Stimulated activated naive B cell treated with anti-CD40 and anti-IgM and Interleukin-4, amounts not matched to agents 10 μg/mL and 1 μg/mL and 100 μg/mL, for 72 hours (primary cell): ENCODE results near the gene HIVEP1.

Experiments
- ATAC-seq, 2 donors: fragments of 150-1000 bp; cut with Tn5 transposase; replicated peaks; 2 replicates each; pipeline ENCODE4 v1.10.0; 2021; ENCODE audit warnings: moderate library complexity in 1 of 2
- DNase-seq: peaks from one replicate; pipeline ENCODE4 v3.0.0; 2021
- H3K27ac Mint-ChIP-seq: one replicate; pipeline ENCODE4 v1.8.0; 2022; ENCODE audit warnings: mild to moderate bottlenecking, mixed read lengths
- H3K27me3 Mint-ChIP-seq, 2 donors: one replicate each; pipeline ENCODE4 v1.8.0; 2022; ENCODE audit warnings: mixed read lengths in 2 of 2
- H3K36me3 Mint-ChIP-seq, 2 donors: one replicate each; pipeline ENCODE4 v1.8.0; 2022; ENCODE audit warnings: mixed read lengths in 2 of 2, mild to moderate bottlenecking in 1 of 2
- H3K4me1 Mint-ChIP-seq, 2 donors: one replicate each; pipeline ENCODE4 v1.8.0; 2022; ENCODE audit warnings: mixed read lengths in 2 of 2, mild to moderate bottlenecking in 1 of 2
- H3K4me3 Mint-ChIP-seq, 2 donors: one replicate each; pipeline ENCODE4 v1.8.0; 2022; ENCODE audit warnings: mild to moderate bottlenecking in 2 of 2, mixed read lengths in 2 of 2, moderate library complexity in 1 of 2
- H3K9me3 Mint-ChIP-seq, 2 donors: one replicate each; pipeline ENCODE4 v1.8.0; 2022; ENCODE audit warnings: mixed read lengths in 2 of 2, mild to moderate bottlenecking in 1 of 2

The HIVEP1 gene

DNA sequence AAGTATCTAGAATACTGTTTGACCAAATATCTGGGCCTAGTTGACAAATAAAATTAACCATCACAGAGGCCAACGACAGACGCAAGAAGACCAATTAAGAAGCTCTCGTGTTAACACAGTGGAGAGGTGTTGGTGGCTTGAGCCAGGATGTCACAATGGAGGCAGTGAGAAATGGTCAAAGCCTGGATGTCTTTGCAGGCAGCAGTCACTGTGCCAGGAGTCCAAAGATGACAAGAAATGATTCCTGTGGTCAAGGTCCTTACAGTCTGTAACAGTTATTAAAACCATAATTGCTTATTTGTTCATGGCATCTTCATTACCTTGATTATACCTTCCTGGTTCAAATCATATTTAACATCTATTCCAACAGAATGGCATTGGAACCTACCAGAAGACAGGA is 186.7 kb downstream of the HIVEP1 start:
- ATAC-seq = no peak

DNA sequence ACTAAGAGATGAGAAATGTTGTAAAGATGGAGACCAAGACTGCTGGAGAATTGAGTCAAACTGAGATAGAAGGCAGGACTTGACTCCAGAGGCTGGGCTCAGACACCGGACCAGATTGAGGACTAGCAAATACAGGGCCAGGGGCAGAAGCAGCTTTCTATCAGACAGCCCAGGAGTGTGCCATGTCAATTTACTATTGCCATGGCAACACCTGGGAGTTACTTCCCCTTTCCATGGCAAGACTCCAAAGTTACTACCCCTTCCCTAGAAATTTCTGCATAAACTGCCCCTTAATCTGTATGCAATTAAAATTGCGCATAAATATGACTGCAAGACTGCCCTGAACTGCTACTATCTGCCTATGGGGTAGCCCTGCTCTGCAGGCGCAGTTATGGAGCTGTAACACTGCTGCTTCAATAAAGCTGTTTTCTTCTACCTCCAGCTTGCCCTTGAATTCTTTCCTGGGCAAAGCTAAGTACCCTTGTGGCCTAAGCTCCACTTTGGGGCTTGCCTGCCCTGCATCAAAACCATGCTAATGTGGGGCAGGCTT is 188.0 kb downstream of the HIVEP1 start:
- Mint-ChIP-seq H3K36me3 (no peaks in the 10 kb centered on the region), H3K4me3 (no peak overlapping the region), H3K27me3 (no peaks in the 10 kb centered on the region)

More for the DNA sequence above, 186.7 kb downstream of the HIVEP1 start:
- Mint-ChIP-seq H3K4me3 (no peak overlapping the region), H3K27me3 (no peaks in the 10 kb centered on the region), H3K9me3 (no peaks in the 10 kb centered on the region), H3K36me3 (no peaks in the 10 kb centered on the region), H3K27ac (no peak overlapping the region), H3K4me1 (peaks cover 0 to 3% of the 10 kb centered on the region in 2 donors)
- no peak for DNase-seq

DNA sequence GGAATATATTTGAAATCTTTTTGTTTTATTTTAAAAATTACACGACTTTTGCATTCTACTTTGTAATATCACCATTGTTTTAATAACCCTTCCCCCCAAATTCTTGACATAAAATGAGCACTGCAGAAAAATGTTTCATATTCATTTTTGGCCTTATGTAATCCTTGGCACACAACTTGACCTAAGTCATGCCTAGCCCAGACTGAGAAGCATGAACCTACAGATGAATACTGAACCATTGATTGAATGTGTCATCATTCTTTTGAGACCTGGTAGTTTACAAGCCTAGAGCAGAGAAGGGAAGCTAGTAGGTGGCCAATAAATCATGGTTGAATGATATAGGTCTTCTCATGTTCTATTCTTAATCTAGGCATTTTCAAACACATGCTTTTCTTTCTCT is 188.6 kb downstream of the HIVEP1 start:
- Mint-ChIP-seq H3K36me3 (no peaks in the 10 kb centered on the region), H3K9me3 (no peaks in the 10 kb centered on the region), H3K4me3 (no peak overlapping the region), H3K27me3 (no peaks in the 10 kb centered on the region), H3K4me1 (peaks cover 5 to 10% of the 10 kb centered on the region in 2 donors), H3K27ac (no peak overlapping the region)
- no peak for ATAC-seq
- no peak for DNase-seq

More for the DNA sequence above, 188.0 kb downstream of the HIVEP1 start:
- Mint-ChIP-seq H3K9me3 (no peaks in the 10 kb centered on the region), H3K27ac (no peak overlapping the region), H3K4me1 (peaks cover 5 to 10% of the 10 kb centered on the region in 2 donors)
- ATAC-seq (no peak), DNase-seq (no peak)

DNA sequence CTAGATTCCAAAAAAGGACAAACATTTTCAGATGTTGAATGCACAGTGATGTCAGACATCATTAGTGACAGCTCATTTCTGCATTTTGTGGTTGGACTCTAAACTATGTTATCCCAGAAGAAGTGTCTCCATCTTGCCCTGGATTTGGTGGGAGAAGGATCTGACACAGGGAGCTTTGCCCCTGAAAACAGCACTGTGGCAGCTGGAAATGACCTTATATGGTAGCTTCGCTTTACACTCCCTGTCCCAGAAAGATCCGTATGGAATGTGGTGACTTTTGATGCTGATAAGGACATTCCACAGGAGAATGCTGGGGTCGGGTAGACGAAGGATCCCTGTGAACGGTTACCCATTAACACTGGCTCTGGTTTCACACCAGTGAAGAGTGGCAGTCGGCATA is 190.9 kb downstream of the HIVEP1 start:
- no peak for DNase-seq
- ATAC-seq = no peak
- Mint-ChIP-seq H3K27me3 (no peaks in the 10 kb centered on the region), H3K4me3 (no peak overlapping the region), H3K36me3 (no peaks in the 10 kb centered on the region), H3K9me3 (no peaks in the 10 kb centered on the region), H3K4me1 (peaks cover 5 to 10% of the 10 kb centered on the region in 2 donors), H3K27ac (no peak overlapping the region)

DNA sequence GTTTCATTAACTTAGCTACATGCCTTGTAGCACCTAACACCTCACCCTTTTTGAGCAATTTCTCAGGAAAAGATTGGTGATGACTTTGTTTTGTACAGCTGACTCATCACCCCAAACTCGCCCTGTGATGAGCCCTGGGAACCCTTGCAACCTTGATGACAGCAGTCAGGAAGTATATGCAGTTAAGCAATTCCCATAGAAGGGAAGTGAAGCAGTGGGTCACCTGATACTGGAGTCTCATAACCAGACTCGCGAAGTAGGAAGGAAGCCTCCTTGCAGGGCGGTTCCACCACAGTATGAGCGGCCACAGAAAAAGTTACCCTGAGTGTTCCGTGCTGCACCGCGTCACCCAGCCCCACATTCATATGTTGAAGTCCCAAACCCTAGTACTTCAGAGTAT is 196.1 kb downstream of the HIVEP1 start:
- DNase-seq (no peak), ATAC-seq (peak in 1 of 2 donors; percentile 43)
- Mint-ChIP-seq H3K4me3 (no peak overlapping the region), H3K4me1 (peaks cover 5 to 10% of the 10 kb centered on the region in 2 donors), H3K27ac (no peak overlapping the region), H3K27me3 (peaks cover 0 to 4% of the 10 kb centered on the region in 2 donors), H3K9me3 (peaks cover 0 to 4% of the 10 kb centered on the region in 2 donors), H3K36me3 (no peaks in the 10 kb centered on the region)

DNA sequence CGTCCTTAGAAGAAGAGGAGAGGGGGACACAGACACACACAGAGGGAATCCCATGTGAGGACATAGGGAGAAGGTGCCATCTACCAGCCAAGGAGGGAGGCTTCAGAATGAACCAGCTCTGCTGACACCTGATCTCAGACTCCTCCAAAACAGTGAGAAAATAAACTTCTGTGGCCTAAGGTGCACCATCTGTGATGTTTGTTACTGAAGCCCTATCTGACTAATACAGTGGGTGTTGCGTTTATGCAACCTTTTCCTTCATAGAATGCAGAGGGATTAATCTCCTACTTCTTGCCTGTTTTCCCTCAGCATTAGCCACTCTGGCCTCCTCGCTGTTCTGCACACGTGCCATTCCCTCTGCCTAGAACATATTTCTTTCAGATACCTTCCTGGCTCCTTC is 196.6 kb downstream of the HIVEP1 start:
- Mint-ChIP-seq H3K4me3 (no peak overlapping the region), H3K36me3 (no peaks in the 10 kb centered on the region), H3K27ac (no peak overlapping the region), H3K27me3 (peaks cover 0 to 4% of the 10 kb centered on the region in 2 donors), H3K9me3 (peaks cover 0 to 4% of the 10 kb centered on the region in 2 donors), H3K4me1 (peaks cover 5 to 9% of the 10 kb centered on the region in 2 donors)
- no peak for ATAC-seq
- DNase-seq = no peak
